Neural progenitor cell (in vitro differentiated cells): Measurements from ENCODE around the gene MYBPHL. TPM values are rescaled to one million over a fixed set of nuclear protein-coding genes. Genes with fewer than 3 reads are reported as not detected.

Source experiments
- DNase-seq: peaks from one replicate; pipeline ENCODE4 v3.0.0-alpha.2; 2016; ENCODE audit warnings: low spot score
- H2AFZ ChIP-seq: fragments of 200-600 bp; sonication (generic); replicated peaks from 2 replicates; pipeline ENCODE4 v1.6.1; 2016; ENCODE audit warnings: antibody characterized with exemption
- H3F3A ChIP-seq: fragments of 200-600 bp; sonication (generic); 2 replicates; pipeline ENCODE4 v1.6.1; 2016; ENCODE audit warnings: antibody characterized with exemption, low read depth
- H3K27ac ChIP-seq: fragments of 200-600 bp; sonication (generic); 2 replicates; pipeline ENCODE4 v1.5.1; 2016; ENCODE audit warnings: mild to moderate bottlenecking
- H3K27me3 ChIP-seq: fragments of 200-600 bp; sonication (generic); 2 replicates; pipeline ENCODE4 v1.6.1; 2016; ENCODE audit warnings: mild to moderate bottlenecking, moderate library complexity
- H3K36me3 ChIP-seq: fragments of 200-600 bp; sonication (generic); 2 replicates; pipeline ENCODE4 v1.5.1; 2016
- H3K4me1 ChIP-seq: fragments of 200-600 bp; sonication (generic); 2 replicates; pipeline ENCODE4 v1.6.1; 2016; ENCODE audit warnings: mixed run types
- H3K4me2 ChIP-seq: fragments of 200-600 bp; sonication (generic); 2 replicates; pipeline ENCODE4 v1.6.1; 2016
- H3K4me3 ChIP-seq: fragments of 200-600 bp; sonication (generic); 2 replicates; pipeline ENCODE4 v1.5.1; 2016
- H3K79me2 ChIP-seq: fragments of 200-600 bp; sonication (generic); 2 replicates; pipeline ENCODE4 v1.6.1; 2016; ENCODE audit warnings: low read depth
- H3K9ac ChIP-seq: fragments of 200-600 bp; sonication (generic); 2 replicates; pipeline ENCODE4 v1.6.1; 2016
- H3K9me3 ChIP-seq: fragments of 200-600 bp; sonication (generic); 2 replicates; pipeline ENCODE4 v1.5.1; 2016; ENCODE audit warnings: low read depth
- H4K20me1 ChIP-seq: fragments of 200-600 bp; sonication (generic); 2 replicates; pipeline ENCODE4 v1.6.1; 2016; ENCODE audit warnings: low read depth
- H3K27ac Mint-ChIP-seq: 3 replicates; pipeline ENCODE4 v1.8.0; 2021; ENCODE audit warnings: mixed read lengths
- H3K27me3 Mint-ChIP-seq: 2 replicates; pipeline ENCODE4 v1.8.0; 2022; ENCODE audit warnings: low read depth, mild to moderate bottlenecking, inconsistent platforms, moderate library complexity, mixed read lengths; ENCODE audit not compliant: insufficient read depth
- H3K36me3 Mint-ChIP-seq: 3 replicates; pipeline ENCODE4 v1.8.0; 2021; ENCODE audit warnings: mixed read lengths
- H3K4me1 Mint-ChIP-seq: 3 replicates; pipeline ENCODE4 v1.8.0; 2021; ENCODE audit warnings: mixed read lengths
- H3K4me3 Mint-ChIP-seq: 3 replicates; pipeline ENCODE4 v1.8.0; 2021; ENCODE audit warnings: mild to moderate bottlenecking, moderate library complexity, mixed read lengths
- H3K9me3 Mint-ChIP-seq: 3 replicates; pipeline ENCODE4 v1.8.0; 2020; ENCODE audit warnings: mixed read lengths
- EZH2 ChIP-seq: fragments of 200-600 bp; sonication (generic); IDR thresholded peaks from 2 replicates; pipeline ENCODE4 v1.6.1; 2017; ENCODE audit warnings: antibody characterized with exemption, mild to moderate bottlenecking, moderate library complexity
- EZH2phosphoT487 ChIP-seq: fragments of 200-600 bp; sonication (generic); IDR thresholded peaks from 2 replicates; pipeline ENCODE4 v1.6.1; 2017; ENCODE audit warnings: antibody characterized with exemption
- total RNA-seq: library from RNA; depleted of rRNA; stranded (reverse); fragments of >200 nt; gene quantifications from 2 replicates; pipeline ENCODE4 v1.2.3, GENCODE V29; 2015; ENCODE audit warnings: low replicate concordance
- TF ChIP-seq, protein P1 (sequence below): fragments of 200-600 bp; sonication (generic); IDR thresholded peaks from 2 replicates; pipeline ENCODE4 v1.5.1; 2017; ENCODE audit warnings: antibody characterized with exemption, mild to moderate bottlenecking

Gene MYBPHL
- total RNA-seq, 1 donor from 2014 or later: not detected

- Histone ChIP-seq H3K4me2 (no peak overlapping the region), H4K20me1 (no peaks in the 10 kb centered on the region), H3K4me1 (no peaks in the 10 kb centered on the region), H3K9ac (no peak overlapping the region), H3K79me2 (peaks cover 7% of the 10 kb centered on the region), H3F3A (peaks cover 26% of the 10 kb centered on the region), H2AFZ (no peak overlapping the region), H3K36me3 (no peaks in the 10 kb centered on the region), H3K27ac (no peak overlapping the region), H3K27me3 (no peaks in the 10 kb centered on the region), H3K9me3 (no peaks in the 10 kb centered on the region), H3K4me3 (no peak overlapping the region)
- H3K4me3 Mint-ChIP-seq: no peak overlapping the region
- peaks cover 17% of the 10 kb centered on the region for H3K36me3 Mint-ChIP-seq
- peak overlapping the region; percentile 63 for H3K27ac Mint-ChIP-seq
- H3K4me1 Mint-ChIP-seq: peaks cover 26% of the 10 kb centered on the region
- TF ChIP-seq, protein P1, sequence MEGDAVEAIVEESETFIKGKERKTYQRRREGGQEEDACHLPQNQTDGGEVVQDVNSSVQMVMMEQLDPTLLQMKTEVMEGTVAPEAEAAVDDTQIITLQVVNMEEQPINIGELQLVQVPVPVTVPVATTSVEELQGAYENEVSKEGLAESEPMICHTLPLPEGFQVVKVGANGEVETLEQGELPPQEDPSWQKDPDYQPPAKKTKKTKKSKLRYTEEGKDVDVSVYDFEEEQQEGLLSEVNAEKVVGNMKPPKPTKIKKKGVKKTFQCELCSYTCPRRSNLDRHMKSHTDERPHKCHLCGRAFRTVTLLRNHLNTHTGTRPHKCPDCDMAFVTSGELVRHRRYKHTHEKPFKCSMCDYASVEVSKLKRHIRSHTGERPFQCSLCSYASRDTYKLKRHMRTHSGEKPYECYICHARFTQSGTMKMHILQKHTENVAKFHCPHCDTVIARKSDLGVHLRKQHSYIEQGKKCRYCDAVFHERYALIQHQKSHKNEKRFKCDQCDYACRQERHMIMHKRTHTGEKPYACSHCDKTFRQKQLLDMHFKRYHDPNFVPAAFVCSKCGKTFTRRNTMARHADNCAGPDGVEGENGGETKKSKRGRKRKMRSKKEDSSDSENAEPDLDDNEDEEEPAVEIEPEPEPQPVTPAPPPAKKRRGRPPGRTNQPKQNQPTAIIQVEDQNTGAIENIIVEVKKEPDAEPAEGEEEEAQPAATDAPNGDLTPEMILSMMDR: no peak
- TF ChIP-seq EZH2 (no peak), EZH2phosphoT487 (no peak)
- no peaks in the 10 kb centered on the region for H3K9me3 Mint-ChIP-seq
- H3K27me3 Mint-ChIP-seq: no peaks in the 10 kb centered on the region
- no peak for DNase-seq
Observed at GRCh38 chr1:109275706-109276345, 31.0 kb downstream of the MYBPHL start.

GRCh38 chr1:109274533-109275476, 32.0 kb downstream of the MYBPHL start:
- Histone ChIP-seq H3K36me3 (no peaks in the 10 kb centered on the region), H3K9me3 (no peaks in the 10 kb centered on the region), H3K4me3 (no peak overlapping the region), H3F3A (peaks cover 22% of the 10 kb centered on the region), H3K4me1 (no peaks in the 10 kb centered on the region), H3K27me3 (no peaks in the 10 kb centered on the region), H3K27ac (no peak overlapping the region), H3K9ac (peak overlapping the region; percentile 27), H2AFZ (no peak overlapping the region), H4K20me1 (no peaks in the 10 kb centered on the region), H3K4me2 (no peak overlapping the region), H3K79me2 (peaks cover 1% of the 10 kb centered on the region)
- Mint-ChIP-seq H3K27ac (peak overlapping the region; percentile 78), H3K4me1 (peaks cover 22% of the 10 kb centered on the region), H3K27me3 (no peaks in the 10 kb centered on the region), H3K9me3 (no peaks in the 10 kb centered on the region), H3K4me3 (no peak overlapping the region), H3K36me3 (peaks cover 23% of the 10 kb centered on the region)
- TF ChIP-seq, protein P1: no peak
- TF ChIP-seq EZH2phosphoT487: no peak
- no peak for TF ChIP-seq EZH2
- no peak for DNase-seq

- Histone ChIP-seq H3F3A (peaks cover 21% of the 10 kb centered on the region), H4K20me1 (no peaks in the 10 kb centered on the region), H3K27me3 (no peaks in the 10 kb centered on the region), H3K9me3 (no peaks in the 10 kb centered on the region), H2AFZ (no peak overlapping the region), H3K4me1 (no peaks in the 10 kb centered on the region), H3K27ac (no peak overlapping the region), H3K9ac (peak overlapping the region; percentile 27), H3K4me3 (no peak overlapping the region), H3K79me2 (no peaks in the 10 kb centered on the region), H3K4me2 (no peak overlapping the region), H3K36me3 (no peaks in the 10 kb centered on the region)
- H3K4me3 Mint-ChIP-seq: no peak overlapping the region
- H3K4me1 Mint-ChIP-seq: peaks cover 22% of the 10 kb centered on the region
- H3K27me3 Mint-ChIP-seq: peaks cover 3% of the 10 kb centered on the region
- no peaks in the 10 kb centered on the region for H3K9me3 Mint-ChIP-seq
- TF ChIP-seq EZH2phosphoT487: no peak
- TF ChIP-seq, protein P1: no peak
- no peak for TF ChIP-seq EZH2
- H3K27ac Mint-ChIP-seq: peak overlapping the region; percentile 57
- H3K36me3 Mint-ChIP-seq: peaks cover 20% of the 10 kb centered on the region
- DNase-seq: no peak
Observed at GRCh38 chr1:109273570-109274288, 33.1 kb downstream of the MYBPHL start.
